Panc1 (cell line): ENCODE results near the gene PLET1. TPM values are rescaled to one million over a fixed set of nuclear protein-coding genes. Genes with fewer than 3 reads are reported as not detected.

Experiments
- ATAC-seq: fragments of 200-7000 bp; cut with Tn5 transposase; 2 replicates; pipeline ENCODE4 v1.9.1; 2020; ENCODE audit warnings: mild to moderate bottlenecking, moderate library complexity
- BruUV-seq: library from RNA; stranded (reverse); fragments of 400-500 nt; replicated peaks from 2 replicates; lab custom pipeline; 2021; lab: Mats Ljungman, UMichigan
- CTCF ChIA-PET: fragments of 300-600 bp; sonication (Branson Sonifier 250); formaldehyde crosslinking; loops from one replicate; lab custom pipeline; 2022; ENCODE audit warnings: antibody characterized with exemption; lab: Charles Lee
- POLR2A ChIA-PET: fragments of 300-600 bp; sonication (Branson Sonifier 250); formaldehyde crosslinking; loops from one replicate; lab custom pipeline; 2022; ENCODE audit warnings: antibody characterized with exemption; lab: Charles Lee
- DNase-seq: peaks from one replicate; pipeline ENCODE4 v3.0.0-alpha.2; 2010; ENCODE audit warnings: low read depth, low spot score
- H3K27ac ChIP-seq: 2 replicates; pipeline ENCODE4 v1.5.1; 2011; ENCODE audit warnings: mild to moderate bottlenecking, low read length, inconsistent platforms
- H3K27me3 ChIP-seq: fragments of 200-500 bp; sonication (Bioruptor generic); 2 replicates; pipeline ENCODE4 v1.6.0; 2014; ENCODE audit warnings: low read length, inconsistent platforms; ENCODE audit not compliant: control insufficient read depth, insufficient read depth
- H3K36me3 ChIP-seq: fragments of 200-500 bp; sonication (Bioruptor generic); 2 replicates; pipeline ENCODE4 v1.5.1; 2014; ENCODE audit warnings: inconsistent platforms, mild to moderate bottlenecking, low read length, moderate library complexity; ENCODE audit not compliant: control insufficient read depth, insufficient read depth
- H3K4me1 ChIP-seq: 2 replicates; pipeline ENCODE4 v1.5.1; 2011; ENCODE audit warnings: inconsistent platforms, mild to moderate bottlenecking, low read length, moderate library complexity; ENCODE audit not compliant: control insufficient read depth, insufficient read depth
- H3K4me3 ChIP-seq, 2 experiments: 2 replicates each; pipeline ENCODE4 v1.5.1; 2011 to 2012; ENCODE audit warnings: low read depth in 2 of 2, low read length in 2 of 2, mild to moderate bottlenecking in 2 of 2, inconsistent platforms in 1 of 2, moderate library complexity in 1 of 2
- H3K9me3 ChIP-seq: fragments of 200-500 bp; sonication (Bioruptor generic); 2 replicates; pipeline ENCODE4 v1.5.1; 2014; ENCODE audit warnings: low read depth, mild to moderate bottlenecking, inconsistent platforms, low read length, moderate library complexity; ENCODE audit not compliant: control insufficient read depth, insufficient read depth
- POLR2AphosphoS5 ChIP-seq: IDR thresholded peaks from 2 replicates; pipeline ENCODE4 v1.6.1; 2012; ENCODE audit warnings: mild to moderate bottlenecking, low read depth, low read length, moderate library complexity
- SIN3A ChIP-seq: IDR thresholded peaks from 2 replicates; pipeline ENCODE4 v1.6.1; 2012; ENCODE audit warnings: low read depth, mild to moderate bottlenecking, low read length, moderate library complexity, borderline replicate concordance; ENCODE audit not compliant: insufficient read depth
- TCF7L2 ChIP-seq: IDR thresholded peaks from 2 replicates; pipeline ENCODE4 v1.6.1; 2011; ENCODE audit warnings: mild to moderate bottlenecking, low read depth, low read length, inconsistent platforms
- in situ Hi-C: cut with HindIII; loops from 2 replicates; pipeline ENCODE4 v1.10.0; 2016; ENCODE audit warnings: low sequenced_read_pairs, low pct_unique_long_range_greater_than_20kb
- intact Hi-C: fragments of 100-400 bp; cut with micrococcal nuclease; formaldehyde crosslinking; loops from one replicate; pipeline ENCODE4 v1.10.0; 2022; ENCODE audit not compliant: unreplicated experiment
- total RNA-seq: library from RNA; stranded (reverse); gene quantifications from one replicate; pipeline ENCODE4 v1.2.1, GENCODE V29; 2021; ENCODE audit not compliant: unreplicated experiment
- TF ChIP-seq, protein P1 (sequence below), 2 experiments: IDR thresholded peaks; 2 replicates each; pipeline ENCODE4 v1.6.1; 2011 to 2012; ENCODE audit warnings: low read depth in 2 of 2, control low read depth in 1 of 2, low read length in 1 of 2, mild to moderate bottlenecking in 1 of 2, moderate library complexity in 1 of 2; ENCODE audit not compliant: insufficient read depth in 1 of 2
- TF ChIP-seq, protein P2 (sequence below): fragments of 450-650 bp; IDR thresholded peaks from 2 replicates; pipeline ENCODE4 v1.5.1; 2017; ENCODE audit warnings: mild to moderate bottlenecking

PLET1 gene
- total RNA-seq, 1 experiment from 2014 or later = not detected

DNA sequence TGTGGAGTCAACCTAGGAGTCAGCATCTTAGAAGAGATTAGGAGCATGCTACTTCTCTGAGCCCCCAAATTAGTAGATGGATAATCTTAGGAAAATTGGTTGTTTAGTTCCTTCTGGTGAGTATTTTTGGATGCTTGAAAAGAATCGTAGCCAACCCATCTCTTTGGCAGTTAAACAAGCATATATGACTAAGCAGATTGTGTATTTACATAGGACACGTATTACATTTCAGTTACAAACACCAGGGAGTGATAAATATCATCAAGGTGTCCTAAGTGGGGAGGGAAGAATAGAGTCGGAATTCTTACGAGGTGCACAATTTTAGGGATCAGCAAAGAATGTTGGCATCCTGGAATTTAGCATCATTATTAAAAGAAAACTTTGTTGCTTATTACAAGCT, 13.5 kb downstream of the PLET1 start:
- no peaks in the 10 kb centered on the region for H3K4me1 ChIP-seq
- DNase-seq = no peak
- BruUV-seq = no TSS peak
- ChIA-PET POLR2A (no interaction called here), CTCF (no interaction called here)
- no peaks in the 10 kb centered on the region for H3K9me3 ChIP-seq
- H3K27me3 ChIP-seq = no peaks in the 10 kb centered on the region
- TF ChIP-seq SIN3A (no peak), TCF7L2 (no peak), POLR2AphosphoS5 (no peak)
- TF ChIP-seq, protein P1, sequence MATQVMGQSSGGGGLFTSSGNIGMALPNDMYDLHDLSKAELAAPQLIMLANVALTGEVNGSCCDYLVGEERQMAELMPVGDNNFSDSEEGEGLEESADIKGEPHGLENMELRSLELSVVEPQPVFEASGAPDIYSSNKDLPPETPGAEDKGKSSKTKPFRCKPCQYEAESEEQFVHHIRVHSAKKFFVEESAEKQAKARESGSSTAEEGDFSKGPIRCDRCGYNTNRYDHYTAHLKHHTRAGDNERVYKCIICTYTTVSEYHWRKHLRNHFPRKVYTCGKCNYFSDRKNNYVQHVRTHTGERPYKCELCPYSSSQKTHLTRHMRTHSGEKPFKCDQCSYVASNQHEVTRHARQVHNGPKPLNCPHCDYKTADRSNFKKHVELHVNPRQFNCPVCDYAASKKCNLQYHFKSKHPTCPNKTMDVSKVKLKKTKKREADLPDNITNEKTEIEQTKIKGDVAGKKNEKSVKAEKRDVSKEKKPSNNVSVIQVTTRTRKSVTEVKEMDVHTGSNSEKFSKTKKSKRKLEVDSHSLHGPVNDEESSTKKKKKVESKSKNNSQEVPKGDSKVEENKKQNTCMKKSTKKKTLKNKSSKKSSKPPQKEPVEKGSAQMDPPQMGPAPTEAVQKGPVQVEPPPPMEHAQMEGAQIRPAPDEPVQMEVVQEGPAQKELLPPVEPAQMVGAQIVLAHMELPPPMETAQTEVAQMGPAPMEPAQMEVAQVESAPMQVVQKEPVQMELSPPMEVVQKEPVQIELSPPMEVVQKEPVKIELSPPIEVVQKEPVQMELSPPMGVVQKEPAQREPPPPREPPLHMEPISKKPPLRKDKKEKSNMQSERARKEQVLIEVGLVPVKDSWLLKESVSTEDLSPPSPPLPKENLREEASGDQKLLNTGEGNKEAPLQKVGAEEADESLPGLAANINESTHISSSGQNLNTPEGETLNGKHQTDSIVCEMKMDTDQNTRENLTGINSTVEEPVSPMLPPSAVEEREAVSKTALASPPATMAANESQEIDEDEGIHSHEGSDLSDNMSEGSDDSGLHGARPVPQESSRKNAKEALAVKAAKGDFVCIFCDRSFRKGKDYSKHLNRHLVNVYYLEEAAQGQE (IDR thresholded peaks at IDR 0.05; ENCODE audit: insufficient read depth in 1 of 2, low read depth in 2 of 2, low read length in 1 of 2) = no peak
- TF ChIP-seq, protein P2, sequence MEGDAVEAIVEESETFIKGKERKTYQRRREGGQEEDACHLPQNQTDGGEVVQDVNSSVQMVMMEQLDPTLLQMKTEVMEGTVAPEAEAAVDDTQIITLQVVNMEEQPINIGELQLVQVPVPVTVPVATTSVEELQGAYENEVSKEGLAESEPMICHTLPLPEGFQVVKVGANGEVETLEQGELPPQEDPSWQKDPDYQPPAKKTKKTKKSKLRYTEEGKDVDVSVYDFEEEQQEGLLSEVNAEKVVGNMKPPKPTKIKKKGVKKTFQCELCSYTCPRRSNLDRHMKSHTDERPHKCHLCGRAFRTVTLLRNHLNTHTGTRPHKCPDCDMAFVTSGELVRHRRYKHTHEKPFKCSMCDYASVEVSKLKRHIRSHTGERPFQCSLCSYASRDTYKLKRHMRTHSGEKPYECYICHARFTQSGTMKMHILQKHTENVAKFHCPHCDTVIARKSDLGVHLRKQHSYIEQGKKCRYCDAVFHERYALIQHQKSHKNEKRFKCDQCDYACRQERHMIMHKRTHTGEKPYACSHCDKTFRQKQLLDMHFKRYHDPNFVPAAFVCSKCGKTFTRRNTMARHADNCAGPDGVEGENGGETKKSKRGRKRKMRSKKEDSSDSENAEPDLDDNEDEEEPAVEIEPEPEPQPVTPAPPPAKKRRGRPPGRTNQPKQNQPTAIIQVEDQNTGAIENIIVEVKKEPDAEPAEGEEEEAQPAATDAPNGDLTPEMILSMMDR = no peak
- peak; percentile 59; the same call in 1 of the 2 replicates for ATAC-seq
- intact Hi-C loops = no loop called here
- in situ Hi-C loops = no loop called here
- H3K4me3 ChIP-seq = no peak overlapping the region
- no peak overlapping the region for H3K27ac ChIP-seq
- H3K36me3 ChIP-seq = no peaks in the 10 kb centered on the region

DNA sequence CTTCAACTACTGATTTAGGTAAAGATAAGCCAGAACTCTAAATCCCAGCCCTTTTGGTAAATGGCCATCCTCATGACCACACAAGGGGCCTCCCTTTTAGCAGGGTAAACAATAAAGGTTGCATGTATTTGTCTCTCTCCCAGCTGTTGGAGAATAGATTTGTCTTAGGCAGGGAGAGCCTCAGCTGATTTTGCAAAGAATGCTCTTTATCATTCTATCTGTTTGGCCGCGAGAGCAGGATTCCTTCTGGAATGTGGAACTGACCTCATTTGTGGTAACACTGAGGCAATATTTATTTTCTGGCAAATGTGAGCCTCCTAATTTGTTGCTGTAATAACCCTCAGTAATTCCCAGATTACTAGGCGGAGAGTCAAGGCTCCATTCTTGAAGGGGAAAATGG, 19.2 kb downstream of the PLET1 start:
- CTCF ChIA-PET = no interaction called here

More for the DNA sequence above, 19.2 kb downstream of the PLET1 start:
- intact Hi-C loops = no loop called here
- no peak for DNase-seq
- TF ChIP-seq, protein P2 = no peak
- TF ChIP-seq, protein P1 (IDR thresholded peaks at IDR 0.05; ENCODE audit: insufficient read depth in 1 of 2, low read depth in 2 of 2, low read length in 1 of 2) = no peak
- no peak for TF ChIP-seq SIN3A
- no peak for TF ChIP-seq TCF7L2
- TF ChIP-seq POLR2AphosphoS5 = no peak
- Histone ChIP-seq H3K4me1 (peaks cover 3% of the 10 kb centered on the region), H3K27ac (no peak overlapping the region), H3K36me3 (peaks cover 1% of the 10 kb centered on the region), H3K9me3 (no peaks in the 10 kb centered on the region), H3K4me3 (no peak overlapping the region), H3K27me3 (no peaks in the 10 kb centered on the region)
- in situ Hi-C loops = no loop called here
- ATAC-seq = 0 out of 2 replicates have a peak, but pooled peaks have one; percentile 51
- POLR2A ChIA-PET = no interaction called here
- BruUV-seq = no TSS peak
